Osteocyte (in vitro differentiated cells): ENCODE measurements around the gene HDAC4. TPM values are rescaled to one million over a fixed set of nuclear protein-coding genes. Genes with fewer than 3 reads are reported as not detected.

ENCODE experiments used
- DNase-seq: peaks from one replicate; pipeline ENCODE4 v3.0.0; 2021; ENCODE audit warnings: mixed read lengths; ENCODE audit not compliant: unreplicated experiment; ENCODE audit errors: extremely low spot score
- H3K27ac Mint-ChIP-seq: one replicate; pipeline ENCODE4 v1.8.0; 2021; ENCODE audit warnings: mild to moderate bottlenecking, mixed read lengths; ENCODE audit not compliant: unreplicated experiment
- H3K27me3 Mint-ChIP-seq: one replicate; pipeline ENCODE4 v1.8.0; 2021; ENCODE audit warnings: mixed read lengths; ENCODE audit not compliant: unreplicated experiment
- H3K36me3 Mint-ChIP-seq: one replicate; pipeline ENCODE4 v1.8.0; 2021; ENCODE audit warnings: mixed read lengths; ENCODE audit not compliant: unreplicated experiment
- H3K4me1 Mint-ChIP-seq: one replicate; pipeline ENCODE4 v1.8.0; 2021; ENCODE audit warnings: mixed read lengths; ENCODE audit not compliant: unreplicated experiment
- H3K4me3 Mint-ChIP-seq: one replicate; pipeline ENCODE4 v1.8.0; 2021; ENCODE audit warnings: mild to moderate bottlenecking, moderate library complexity, mixed read lengths; ENCODE audit not compliant: unreplicated experiment
- H3K9me3 Mint-ChIP-seq: one replicate; pipeline ENCODE4 v1.8.0; 2021; ENCODE audit warnings: mixed read lengths; ENCODE audit not compliant: unreplicated experiment
- total RNA-seq: library from RNA; stranded (reverse); gene quantifications from 2 replicates; pipeline ENCODE4 v1.2.1, GENCODE V29; 2021
- TF ChIP-seq, protein P1 (sequence below): fragments of 200-600 bp; sonication (generic); IDR thresholded peaks from 2 replicates; pipeline ENCODE4 v1.5.0; 2021; ENCODE audit warnings: antibody characterized with exemption, mild to moderate bottlenecking, moderate library complexity

Gene HDAC4
- total RNA-seq, 1 donor from 2014 or later, result 30.3 TPM

- Mint-ChIP-seq H3K27me3 (no peaks in the 10 kb centered on the region), H3K4me3 (no peak overlapping the region), H3K4me1 (no peaks in the 10 kb centered on the region), H3K36me3 (peaks cover 7% of the 10 kb centered on the region), H3K27ac (no peak overlapping the region), H3K9me3 (no peaks in the 10 kb centered on the region)
- TF ChIP-seq, protein P1, sequence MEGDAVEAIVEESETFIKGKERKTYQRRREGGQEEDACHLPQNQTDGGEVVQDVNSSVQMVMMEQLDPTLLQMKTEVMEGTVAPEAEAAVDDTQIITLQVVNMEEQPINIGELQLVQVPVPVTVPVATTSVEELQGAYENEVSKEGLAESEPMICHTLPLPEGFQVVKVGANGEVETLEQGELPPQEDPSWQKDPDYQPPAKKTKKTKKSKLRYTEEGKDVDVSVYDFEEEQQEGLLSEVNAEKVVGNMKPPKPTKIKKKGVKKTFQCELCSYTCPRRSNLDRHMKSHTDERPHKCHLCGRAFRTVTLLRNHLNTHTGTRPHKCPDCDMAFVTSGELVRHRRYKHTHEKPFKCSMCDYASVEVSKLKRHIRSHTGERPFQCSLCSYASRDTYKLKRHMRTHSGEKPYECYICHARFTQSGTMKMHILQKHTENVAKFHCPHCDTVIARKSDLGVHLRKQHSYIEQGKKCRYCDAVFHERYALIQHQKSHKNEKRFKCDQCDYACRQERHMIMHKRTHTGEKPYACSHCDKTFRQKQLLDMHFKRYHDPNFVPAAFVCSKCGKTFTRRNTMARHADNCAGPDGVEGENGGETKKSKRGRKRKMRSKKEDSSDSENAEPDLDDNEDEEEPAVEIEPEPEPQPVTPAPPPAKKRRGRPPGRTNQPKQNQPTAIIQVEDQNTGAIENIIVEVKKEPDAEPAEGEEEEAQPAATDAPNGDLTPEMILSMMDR, result no peak
- DNase-seq, result no peak
Observed at GRCh38 chr2:239105234-239105633, 295.6 kb downstream of the HDAC4 start.

- TF ChIP-seq, protein P1, result no peak
- no peak overlapping the region for H3K4me3 Mint-ChIP-seq
- H3K27ac Mint-ChIP-seq, result no peak overlapping the region
- no peaks in the 10 kb centered on the region for H3K27me3 Mint-ChIP-seq
- H3K4me1 Mint-ChIP-seq, result no peaks in the 10 kb centered on the region
- peaks cover 8% of the 10 kb centered on the region for H3K36me3 Mint-ChIP-seq
- H3K9me3 Mint-ChIP-seq, result no peaks in the 10 kb centered on the region
- DNase-seq, result no peak
Observed at GRCh38 chr2:239104800-239105199, 296.0 kb downstream of the HDAC4 start.

DNA sequence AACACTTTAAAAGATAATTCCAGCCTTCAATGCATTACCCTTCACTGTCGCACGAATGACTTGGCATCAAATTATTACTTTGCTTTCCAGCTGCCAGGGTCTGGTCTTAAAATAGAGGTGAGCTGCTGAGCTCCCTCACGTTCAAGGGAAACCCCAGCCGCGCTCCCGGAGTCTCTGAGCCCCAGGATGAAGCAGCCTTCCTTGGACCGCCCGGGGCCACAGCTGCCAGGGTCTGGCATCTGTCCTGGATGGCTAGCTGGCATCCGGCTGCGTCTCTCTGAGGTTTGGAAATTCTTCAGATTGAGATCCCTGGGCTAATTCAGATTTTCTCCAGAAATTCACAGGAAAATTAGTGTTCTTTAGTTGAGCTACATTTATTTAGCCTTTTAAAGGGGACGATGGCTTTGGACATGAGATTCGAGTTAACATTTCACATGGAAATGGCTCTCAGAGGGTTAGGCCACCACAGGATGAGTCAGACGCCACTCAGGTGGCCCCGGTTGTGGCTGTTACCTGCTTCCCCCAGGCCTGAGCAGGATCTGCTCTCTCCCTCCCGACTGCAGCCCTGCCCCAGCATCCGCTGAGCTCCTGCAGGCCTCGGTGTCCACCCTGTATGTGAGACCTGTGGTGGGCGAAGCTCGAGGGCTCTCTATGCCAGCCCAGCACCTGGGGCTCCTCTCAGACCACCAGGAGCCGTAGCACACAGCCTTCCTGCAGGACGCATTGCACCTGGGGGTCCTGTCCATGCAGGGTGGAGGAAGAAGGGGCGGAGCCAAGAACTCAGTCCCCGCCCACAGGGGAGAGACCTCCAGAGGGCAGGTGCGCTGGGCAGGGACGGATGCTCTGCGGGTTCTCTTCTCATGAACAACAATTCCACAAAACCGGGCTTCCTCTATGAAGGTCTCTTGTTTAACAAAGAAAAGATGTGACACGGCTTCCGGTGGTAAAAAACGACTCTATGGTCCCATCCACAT is 297.4 kb downstream of the HDAC4 start:
- Mint-ChIP-seq H3K27ac (no peak overlapping the region), H3K4me1 (no peaks in the 10 kb centered on the region), H3K27me3 (no peaks in the 10 kb centered on the region), H3K9me3 (no peaks in the 10 kb centered on the region), H3K36me3 (peaks cover 7% of the 10 kb centered on the region), H3K4me3 (no peak overlapping the region)
- TF ChIP-seq, protein P1, result no peak
- no peak for DNase-seq

DNA sequence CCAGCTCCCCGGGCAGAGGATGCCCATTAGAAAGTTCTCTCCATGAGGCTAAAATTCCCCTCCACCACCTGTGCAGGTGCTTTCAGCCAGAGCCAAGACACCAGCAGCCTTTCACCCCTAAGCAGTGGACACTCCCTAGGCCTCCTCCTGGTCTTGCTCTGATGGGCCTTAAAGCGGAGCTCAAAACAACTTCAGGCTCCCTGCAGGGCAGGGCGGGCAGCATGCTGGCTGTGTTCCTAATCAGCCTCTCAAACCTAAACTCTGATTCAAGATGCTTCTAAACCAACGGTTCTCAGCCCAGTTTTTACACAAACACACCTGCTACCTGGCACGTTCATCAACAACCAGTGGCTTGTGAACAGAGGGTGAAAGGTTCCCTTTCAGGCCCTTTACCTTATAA is 298.6 kb downstream of the HDAC4 start:
- Mint-ChIP-seq H3K4me3 (no peak overlapping the region), H3K27ac (no peak overlapping the region), H3K36me3 (peaks cover 4% of the 10 kb centered on the region), H3K4me1 (no peaks in the 10 kb centered on the region), H3K27me3 (no peaks in the 10 kb centered on the region), H3K9me3 (no peaks in the 10 kb centered on the region)
- no peak for DNase-seq
- TF ChIP-seq, protein P1, result no peak

GRCh38 chr2:239101807-239102206 is 299.0 kb downstream of the HDAC4 start:
- Mint-ChIP-seq H3K4me1 (no peaks in the 10 kb centered on the region), H3K4me3 (no peak overlapping the region), H3K9me3 (no peaks in the 10 kb centered on the region), H3K36me3 (peaks cover 4% of the 10 kb centered on the region), H3K27ac (no peak overlapping the region), H3K27me3 (no peaks in the 10 kb centered on the region)
- TF ChIP-seq, protein P1, result no peak
- no peak for DNase-seq
